Astrocyte of the cerebellum (primary cell): ENCODE results near the gene RNF213.

ENCODE experiments used
- DNase-seq: peaks from one replicate; pipeline ENCODE4 v3.0.0-alpha.2; 2011; ENCODE audit warnings: low read depth
- H3K4me3 ChIP-seq: 2 replicates; pipeline ENCODE4 v1.5.1; 2011; ENCODE audit warnings: mild to moderate bottlenecking, low read depth, low read length, moderate library complexity
- in situ Hi-C: cut with HindIII; loops from 2 replicates; pipeline ENCODE4 v1.10.0; 2017; ENCODE audit warnings: low sequenced_read_pairs
- TF ChIP-seq, protein P1 (sequence below): IDR thresholded peaks from 2 replicates; pipeline ENCODE4 v1.5.1; 2012; ENCODE audit warnings: low read length, low read depth, moderate library complexity, mild to moderate bottlenecking; ENCODE audit errors: missing control alignments

RNF213 gene

GRCh38 chr17:80426671-80427326 is 166.1 kb downstream of the RNF213 start:
- TF ChIP-seq, protein P1, sequence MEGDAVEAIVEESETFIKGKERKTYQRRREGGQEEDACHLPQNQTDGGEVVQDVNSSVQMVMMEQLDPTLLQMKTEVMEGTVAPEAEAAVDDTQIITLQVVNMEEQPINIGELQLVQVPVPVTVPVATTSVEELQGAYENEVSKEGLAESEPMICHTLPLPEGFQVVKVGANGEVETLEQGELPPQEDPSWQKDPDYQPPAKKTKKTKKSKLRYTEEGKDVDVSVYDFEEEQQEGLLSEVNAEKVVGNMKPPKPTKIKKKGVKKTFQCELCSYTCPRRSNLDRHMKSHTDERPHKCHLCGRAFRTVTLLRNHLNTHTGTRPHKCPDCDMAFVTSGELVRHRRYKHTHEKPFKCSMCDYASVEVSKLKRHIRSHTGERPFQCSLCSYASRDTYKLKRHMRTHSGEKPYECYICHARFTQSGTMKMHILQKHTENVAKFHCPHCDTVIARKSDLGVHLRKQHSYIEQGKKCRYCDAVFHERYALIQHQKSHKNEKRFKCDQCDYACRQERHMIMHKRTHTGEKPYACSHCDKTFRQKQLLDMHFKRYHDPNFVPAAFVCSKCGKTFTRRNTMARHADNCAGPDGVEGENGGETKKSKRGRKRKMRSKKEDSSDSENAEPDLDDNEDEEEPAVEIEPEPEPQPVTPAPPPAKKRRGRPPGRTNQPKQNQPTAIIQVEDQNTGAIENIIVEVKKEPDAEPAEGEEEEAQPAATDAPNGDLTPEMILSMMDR: peak; percentile 93
- in situ Hi-C loops: loop anchor here (25.0 kb wide), 2 partner anchors 536 to 661 kb away; no protein-coding TSS in a partner anchor
- DNase-seq: peak; percentile 18
- no peak overlapping the region for H3K4me3 ChIP-seq

DNA sequence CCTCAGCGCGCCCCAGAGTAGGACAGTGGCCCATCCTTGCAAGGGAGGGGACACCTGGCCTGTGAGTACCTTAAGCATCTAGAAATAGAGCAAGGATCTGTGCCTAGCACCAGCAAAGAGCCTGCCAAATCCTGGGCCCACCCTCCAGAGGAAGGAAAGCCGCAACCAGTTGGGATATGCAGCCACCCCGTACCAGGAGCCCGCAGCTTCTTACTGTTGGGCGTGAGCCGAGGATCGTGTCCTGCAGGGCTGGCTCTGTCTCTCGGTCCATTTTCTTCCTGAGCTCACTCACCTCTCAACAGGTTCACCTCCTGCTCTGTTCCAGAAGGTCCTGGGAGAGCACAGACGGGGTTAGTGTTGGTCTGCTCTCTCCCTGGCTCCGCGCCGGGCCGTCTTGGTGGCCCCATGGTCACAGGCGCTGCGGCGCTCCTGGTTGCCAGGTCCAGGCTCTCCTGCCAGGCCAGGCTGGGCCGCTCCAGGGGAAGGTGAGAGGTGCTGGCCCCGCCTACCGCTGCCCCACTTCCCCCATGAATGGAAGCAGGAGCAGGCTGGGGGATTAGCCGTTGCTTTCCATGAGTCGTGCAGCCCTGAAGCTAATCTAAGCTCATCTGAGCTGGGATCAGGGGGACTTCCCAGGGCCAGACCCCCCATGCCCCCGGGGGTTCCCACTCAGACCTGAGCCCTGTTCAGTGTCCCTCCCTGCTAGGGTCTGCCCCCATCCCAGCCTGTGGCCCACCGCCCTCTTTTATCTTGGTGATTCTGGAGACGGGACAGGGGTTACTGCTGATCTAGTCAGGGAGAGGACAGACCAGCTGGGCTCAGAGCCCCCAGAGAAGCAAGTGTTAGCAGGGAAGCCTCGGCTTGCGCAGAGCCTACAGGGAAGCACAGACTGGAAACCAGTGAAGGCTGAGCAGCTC is 167.0 kb downstream of the RNF213 start:
- in situ Hi-C loops: loop anchor here (25.0 kb wide), 2 partner anchors 535 to 660 kb away; no protein-coding TSS in a partner anchor
- no peak overlapping the region for H3K4me3 ChIP-seq
- no peak for DNase-seq
- TF ChIP-seq, protein P1: no peak

DNA sequence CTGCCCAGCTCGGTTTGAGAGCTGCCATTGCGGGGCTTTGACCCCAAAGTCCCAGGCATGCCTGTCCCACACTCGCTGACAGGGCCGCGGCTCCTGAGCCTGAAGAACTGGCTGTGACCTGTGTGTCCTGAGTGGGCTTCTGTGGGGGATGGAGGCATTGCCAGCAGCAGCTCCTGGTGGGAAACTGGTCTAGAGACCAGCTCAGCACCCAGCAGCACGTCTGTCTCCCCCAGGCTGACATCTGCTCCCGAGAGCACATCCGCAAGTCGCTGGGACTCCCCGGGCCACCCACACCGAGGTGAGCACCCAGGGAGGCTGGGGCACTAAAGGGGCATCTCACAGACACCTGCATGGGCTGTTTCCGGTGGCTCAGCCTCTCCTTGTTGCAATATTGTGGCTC is 167.7 kb downstream of the RNF213 start:
- no peak overlapping the region for H3K4me3 ChIP-seq
- TF ChIP-seq, protein P1: no peak
- no peak for DNase-seq
- in situ Hi-C loops: loop anchor here (25.0 kb wide), 2 partner anchors 534 to 659 kb away; no protein-coding TSS in a partner anchor

DNA sequence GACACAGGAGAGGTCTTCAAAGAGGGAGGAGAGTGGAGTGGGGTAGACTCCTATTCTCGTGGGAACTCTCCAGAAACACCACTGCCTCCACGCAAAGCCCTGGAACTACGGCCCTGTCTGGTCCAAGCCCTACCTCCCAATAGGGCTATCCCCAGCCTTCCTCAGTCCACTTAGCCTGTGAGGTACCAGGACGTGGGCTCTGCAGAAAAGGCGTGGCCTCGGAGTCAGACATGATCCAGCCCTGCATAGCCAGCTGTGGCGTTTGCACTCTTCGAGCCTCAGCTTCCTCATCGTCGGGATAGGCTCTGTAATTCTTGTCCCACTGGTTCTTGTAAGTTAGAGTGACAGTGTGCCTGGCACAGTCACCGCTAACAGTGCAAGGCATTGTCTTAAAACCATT is 168.1 kb downstream of the RNF213 start:
- in situ Hi-C loops: loop anchor here (25.0 kb wide), 2 partner anchors 534 to 659 kb away; no protein-coding TSS in a partner anchor
- DNase-seq: no peak
- no peak overlapping the region for H3K4me3 ChIP-seq
- TF ChIP-seq, protein P1: no peak

DNA sequence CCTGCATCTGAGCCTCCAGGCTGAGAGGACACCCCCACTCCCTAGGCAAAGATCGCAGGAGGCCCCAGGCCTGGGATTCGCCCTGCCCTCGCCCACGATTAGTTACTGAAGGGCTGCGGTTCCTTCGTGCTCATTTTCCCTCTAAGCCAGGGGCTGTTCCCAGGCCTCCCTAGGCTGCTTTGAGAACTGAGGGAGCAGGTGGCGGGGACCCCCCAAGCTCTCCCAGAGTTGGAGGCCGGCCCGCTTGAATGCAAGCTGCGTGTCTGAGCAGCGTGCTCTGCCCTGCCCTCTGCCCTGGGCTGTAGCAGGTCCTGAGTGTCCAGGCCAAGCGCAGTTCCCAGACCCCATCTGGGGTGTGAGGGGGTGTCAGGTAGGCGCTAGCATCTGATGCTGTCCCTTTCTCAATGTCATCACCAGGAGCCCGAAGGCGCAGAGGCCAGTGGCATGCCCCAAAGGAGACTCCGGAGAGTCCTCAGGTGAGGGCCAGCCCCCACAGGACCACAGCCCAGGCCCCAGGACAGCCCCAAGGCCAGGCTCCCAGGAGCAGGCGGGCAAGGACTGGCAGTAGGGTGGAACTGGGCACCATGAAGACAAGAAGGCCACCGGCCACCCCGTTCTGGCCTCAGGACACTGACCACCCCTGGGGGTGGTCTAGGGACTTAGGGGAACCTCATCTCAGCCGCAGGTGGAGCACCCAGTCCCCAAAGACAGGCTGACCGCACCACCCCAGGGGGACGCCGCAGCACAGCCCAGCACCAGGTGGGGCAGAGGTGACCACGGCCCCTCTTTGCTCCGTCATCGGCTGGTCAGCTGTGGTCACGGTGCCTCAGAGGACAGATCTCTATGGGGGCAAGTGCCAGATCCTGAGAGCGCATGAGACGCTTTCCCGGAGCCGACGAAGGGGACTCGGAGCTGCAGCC is 169.0 kb downstream of the RNF213 start:
- TF ChIP-seq, protein P1: no peak
- DNase-seq: no peak
- in situ Hi-C loops: loop anchor here (25.0 kb wide), 2 partner anchors 533 to 658 kb away; no protein-coding TSS in a partner anchor
- no peak overlapping the region for H3K4me3 ChIP-seq
